ENCODE data around the gene STAT6.

DNA sequence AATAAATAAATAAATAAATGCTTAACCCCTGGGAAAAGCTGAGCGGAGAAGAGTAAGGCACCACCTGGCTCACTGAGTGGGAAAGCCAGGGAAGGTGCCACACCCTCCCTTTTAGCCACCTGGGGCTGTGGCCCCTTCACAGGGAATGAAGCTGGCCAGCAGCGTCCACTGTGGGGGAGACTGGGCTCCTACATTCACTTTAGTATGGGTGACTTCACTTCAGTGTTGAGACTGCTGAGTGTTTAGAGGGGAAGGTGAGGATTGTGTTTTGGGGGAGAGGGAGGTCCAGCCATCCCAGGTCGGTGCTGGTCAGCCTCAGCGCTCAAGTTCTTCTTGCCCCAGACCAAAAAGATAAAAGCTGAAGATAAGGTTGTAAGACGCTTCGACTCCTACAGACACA is 20.7 kb downstream of the STAT6 start:
- TF ChIP-seq, protein P1, sequence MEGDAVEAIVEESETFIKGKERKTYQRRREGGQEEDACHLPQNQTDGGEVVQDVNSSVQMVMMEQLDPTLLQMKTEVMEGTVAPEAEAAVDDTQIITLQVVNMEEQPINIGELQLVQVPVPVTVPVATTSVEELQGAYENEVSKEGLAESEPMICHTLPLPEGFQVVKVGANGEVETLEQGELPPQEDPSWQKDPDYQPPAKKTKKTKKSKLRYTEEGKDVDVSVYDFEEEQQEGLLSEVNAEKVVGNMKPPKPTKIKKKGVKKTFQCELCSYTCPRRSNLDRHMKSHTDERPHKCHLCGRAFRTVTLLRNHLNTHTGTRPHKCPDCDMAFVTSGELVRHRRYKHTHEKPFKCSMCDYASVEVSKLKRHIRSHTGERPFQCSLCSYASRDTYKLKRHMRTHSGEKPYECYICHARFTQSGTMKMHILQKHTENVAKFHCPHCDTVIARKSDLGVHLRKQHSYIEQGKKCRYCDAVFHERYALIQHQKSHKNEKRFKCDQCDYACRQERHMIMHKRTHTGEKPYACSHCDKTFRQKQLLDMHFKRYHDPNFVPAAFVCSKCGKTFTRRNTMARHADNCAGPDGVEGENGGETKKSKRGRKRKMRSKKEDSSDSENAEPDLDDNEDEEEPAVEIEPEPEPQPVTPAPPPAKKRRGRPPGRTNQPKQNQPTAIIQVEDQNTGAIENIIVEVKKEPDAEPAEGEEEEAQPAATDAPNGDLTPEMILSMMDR (optimal IDR thresholded peaks at IDR 0.05 in 1 of 3, IDR thresholded peaks at IDR 0.05 in 1 of 3, conservative IDR thresholded peaks at IDR 0.05 in 1 of 3; ENCODE audit: extremely low read depth in 1 of 3, insufficient read depth in 2 of 3, low read length in 3 of 3) = no peak
- TF ChIP-seq EZH2 (IDR thresholded peaks at IDR 0.05; ENCODE audit: low read length) = no peak

All from keratinocyte (primary cell).